Motor neuron (in vitro differentiated cells): Measurements from ENCODE around the gene PIAS4. TPM values are rescaled to one million over a fixed set of nuclear protein-coding genes. Genes with fewer than 3 reads are reported as not detected.
"Not testable (repeated sequence)": the region's sequence is repeated elsewhere in the genome, so short reads cannot be mapped to it uniquely, and the experiment has no call there.

Experiments used
- ATAC-seq, 8 experiments: fragments of 200-7000 bp; cut with Tn5 transposase; replicated peaks in 6 of 8; 2 replicates each; pipeline ENCODE4 v1.8.0; 2021; ENCODE audit warnings: mild to moderate bottlenecking in 8 of 8, moderate library complexity in 8 of 8
- H3K27ac ChIP-seq, 2 donors: fragments of 250-450 bp; sonication (Bioruptor Pico); 2 replicates each; pipeline ENCODE4 v1.9.0; 2021; ENCODE audit warnings: antibody characterized with exemption in 2 of 2, mild to moderate bottlenecking in 2 of 2, moderate library complexity in 1 of 2
- H3K4me1 ChIP-seq, 2 donors: fragments of 250-450 bp; sonication (Bioruptor Pico); replicated peaks in 1 of 2; 2 replicates each; pipeline ENCODE4 v1.6.1; 2021; ENCODE audit warnings: antibody characterized with exemption in 2 of 2, mild to moderate bottlenecking in 2 of 2, moderate library complexity in 1 of 2
- H3K4me3 ChIP-seq, 5 donors: fragments of 250-450 bp; sonication (Bioruptor Pico); 2 replicates each; pipeline ENCODE4 v1.9.0; 2021; ENCODE audit warnings: antibody characterized with exemption in 5 of 5, mild to moderate bottlenecking in 5 of 5, moderate library complexity in 4 of 5
- WGBS, 10 experiments: fragments of 450-650 bp; shearing (Covaris generic); methylation state at CpG; one replicate each; pipeline ENCODE4 v1.0.0; 2022; 5-methylcytosine and 5-hydroxymethylcytosine counted together
- in situ Hi-C, 9 experiments: fragments of 400-800 bp; cut with MboI; loops; one replicate each; pipeline ENCODE4 v1.15.0; 2021; ENCODE audit warnings: low sequenced_read_pairs in 9 of 9, low pct_unique_long_range_greater_than_20kb in 2 of 9; ENCODE audit not compliant: unreplicated experiment in 9 of 9
- total RNA-seq, 8 experiments: library from RNA; unstranded; fragments of 300-600 nt; gene quantifications; 2 replicates each; pipeline versions ENCODE4 v1.2.3 to v1.2.4, GENCODE V29; 2022

The PIAS4 gene
- total RNA-seq, 8 experiments from 2014 or later = 11.6 to 31.8 (median 22.6) TPM

GRCh38 chr19:3987619-3988371 is 19.7 kb upstream of the PIAS4 start:
- peak in 7 of 8 experiments; percentile 0 to 44 (median 23) for ATAC-seq
- peak overlapping the region; percentile 29 to 98 (median 95) for H3K4me3 ChIP-seq
- 4 to 40% (median 15%) methylated on average over 1 to 25 of the region's 30 CpGs; no CpG with 5 or more reads in 2 of the 10 experiments for WGBS, 10 experiments
- in situ Hi-C loops = no loop called here
- peaks cover 11 to 16% of the 10 kb centered on the region in 2 donors for H3K4me1 ChIP-seq
- peak overlapping the region; percentile 11 to 46 for H3K27ac ChIP-seq

DNA sequence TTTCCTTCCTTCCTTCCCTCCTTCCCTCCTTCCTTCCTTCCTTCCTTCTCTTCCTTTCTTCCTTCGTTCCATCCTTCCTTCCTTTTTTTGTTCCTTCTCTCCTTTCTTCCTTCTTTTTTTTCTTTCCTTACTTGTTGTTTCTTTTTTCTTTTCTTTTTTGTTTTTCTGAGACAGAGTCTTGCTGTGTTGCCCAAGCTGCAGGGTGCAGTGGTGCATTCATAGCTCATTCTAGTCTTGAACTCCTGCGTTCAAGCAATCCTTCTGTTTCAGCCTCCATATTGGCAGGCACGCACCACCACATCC is 16.8 kb upstream of the PIAS4 start:
- WGBS, 10 experiments = 60 to 100% (median 84%) methylated on average over 1 to 3 of the region's 3 CpGs
- ATAC-seq = no peak
- Histone ChIP-seq H3K27ac (no peak overlapping the region), H3K4me3 (no peak overlapping the region), H3K4me1 (peaks cover 0 to 6% of the 10 kb centered on the region in 2 donors)
- in situ Hi-C loops = no loop called here

- Histone ChIP-seq H3K4me1 (no peaks in the 10 kb centered on the region), H3K27ac (no peak overlapping the region), H3K4me3 (no peak overlapping the region)
- WGBS, 10 experiments = 10 to 100% (median 82%) methylated on average over 1 to 6 of the region's 6 CpGs; no CpG with 5 or more reads in 1 of the 10 experiments
- in situ Hi-C loops = no loop called here
- ATAC-seq = peak in 3 of 8 experiments; percentile 19 to 79 (median 46)
Measured at GRCh38 chr19:3995607-3996006, 11.9 kb upstream of the PIAS4 start.

DNA sequence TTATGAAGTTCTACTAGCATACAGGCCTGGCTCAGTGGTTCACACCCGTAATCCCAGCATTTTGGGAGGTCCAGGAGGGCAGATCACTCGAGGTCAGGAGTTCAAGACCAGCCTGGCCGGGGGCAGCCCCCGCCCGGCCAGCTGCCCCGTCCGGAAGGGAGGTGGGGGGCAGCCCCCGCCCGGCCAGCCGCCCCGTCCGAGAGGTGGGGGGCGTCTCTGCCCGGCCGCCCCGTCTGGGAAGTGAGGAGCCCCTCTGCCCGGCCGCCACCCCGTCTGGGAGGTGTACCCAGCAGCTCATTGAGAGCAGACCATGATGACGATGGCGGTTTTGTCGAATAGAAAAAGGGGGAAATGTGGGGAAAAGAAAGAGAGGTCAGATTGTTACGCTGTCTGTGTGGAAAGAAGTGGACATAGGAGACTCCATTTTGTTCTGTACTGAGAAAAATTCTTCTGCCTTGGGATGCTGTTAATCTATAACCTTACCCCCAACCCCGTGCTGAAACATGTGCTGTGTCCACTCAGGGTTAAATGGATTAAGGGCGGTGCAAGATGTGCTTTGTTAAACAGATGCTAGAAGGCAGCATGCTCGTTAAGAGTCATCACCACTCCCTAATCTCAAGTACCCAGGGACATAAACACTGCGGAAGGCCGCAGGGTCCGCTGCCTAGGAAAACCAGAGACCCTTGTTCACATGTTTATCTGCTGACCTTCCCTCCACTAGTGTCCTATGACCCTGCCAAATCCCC is 8.7 kb upstream of the PIAS4 start:
- in situ Hi-C loops, H3K27ac ChIP-seq, H3K4me1 ChIP-seq, H3K4me3 ChIP-seq, ATAC-seq: not testable (repeated sequence)
- 0 to 100% (median 79%) methylated on average over 1 to 5 of the region's 29 CpGs; no CpG with 5 or more reads in 3 of the 10 experiments for WGBS, 10 experiments

DNA sequence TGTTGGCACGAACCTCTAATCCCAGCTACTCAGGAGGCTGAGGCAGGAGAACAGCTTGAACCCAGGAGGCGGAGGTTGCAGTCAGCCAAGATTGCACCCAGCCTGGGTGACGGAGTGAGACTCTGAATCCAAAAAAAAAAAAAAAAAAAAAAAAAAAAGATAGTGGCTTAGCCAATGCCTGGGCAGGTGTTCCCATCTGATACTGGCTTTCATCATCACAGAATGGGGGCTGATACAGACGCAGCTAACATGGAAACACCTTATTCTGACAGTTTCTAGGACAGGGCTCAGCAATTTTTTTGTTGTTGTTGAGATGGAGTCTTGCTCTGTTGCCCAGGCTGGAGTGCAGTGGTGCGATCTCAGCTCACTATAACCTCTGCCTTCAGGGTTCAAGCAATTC is 6.7 kb upstream of the PIAS4 start:
- ATAC-seq, in situ Hi-C loops, H3K27ac ChIP-seq, H3K4me3 ChIP-seq, H3K4me1 ChIP-seq: not testable (repeated sequence)
- WGBS, 10 experiments = 53 to 100% (median 88%) methylated on average over 1 to 4 of the region's 5 CpGs; no CpG with 5 or more reads in 3 of the 10 experiments

GRCh38 chr19:4005436-4005835 is 2.1 kb upstream of the PIAS4 start:
- H3K4me3 ChIP-seq, in situ Hi-C loops, H3K27ac ChIP-seq, ATAC-seq: not testable (repeated sequence)
- H3K4me1 ChIP-seq = peaks cover 20 to 21% of the 10 kb centered on the region in 2 donors
- WGBS, 10 experiments = 92 to 100% (median 97%) methylated on average over 1 to 6 of the region's 9 CpGs

DNA sequence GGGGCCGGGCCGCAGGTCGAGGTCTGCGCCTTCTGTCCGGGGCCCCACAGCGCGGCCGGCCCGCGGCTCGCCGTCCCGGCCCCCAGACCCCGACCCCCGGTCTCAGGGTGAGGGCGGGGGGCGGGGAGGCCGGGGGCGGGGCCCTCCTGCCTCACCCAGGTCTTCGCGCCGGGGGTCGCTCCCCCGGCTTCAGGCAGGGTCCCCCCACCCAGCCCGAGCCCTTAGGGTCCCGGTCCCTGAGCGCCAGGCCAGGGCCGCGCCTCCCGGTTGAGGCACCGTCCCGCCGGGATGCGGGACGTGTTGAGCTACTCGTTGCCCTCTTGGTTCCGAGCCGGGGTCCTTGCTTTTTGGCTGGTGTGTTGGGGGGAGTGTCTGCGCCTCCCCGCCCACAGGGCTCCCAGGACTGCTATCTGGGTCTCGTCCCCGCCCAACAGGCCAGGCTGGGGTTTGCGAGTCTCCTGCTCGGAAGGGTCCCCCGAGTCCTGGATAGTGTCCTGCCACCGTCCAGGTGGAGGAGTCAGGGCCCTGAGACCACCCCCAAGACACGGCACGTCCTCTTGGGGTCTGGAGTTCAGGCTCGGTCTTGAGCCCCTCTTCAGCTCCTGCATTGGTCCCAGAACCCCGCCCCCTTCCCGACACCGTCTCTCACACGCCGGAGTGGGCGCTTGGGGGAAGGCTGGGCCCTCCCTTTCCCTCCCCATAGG is 452 bp downstream of the PIAS4 start:
- Histone ChIP-seq H3K4me1 (peaks cover 21 to 24% of the 10 kb centered on the region in 2 donors), H3K27ac (peak overlapping the region; percentile 82 to 88), H3K4me3 (peak overlapping the region; percentile 73 to 99 (median 90))
- peak in 4 of 8 experiments; percentile 2 to 7 (median 7) for ATAC-seq
- in situ Hi-C loops = no loop called here
- WGBS, 10 experiments = 0% methylated on average over 1 to 4 of the region's 55 CpGs; no CpG with 5 or more reads in 5 of the 10 experiments

GRCh38 chr19:4009990-4010807 is 2.7 kb downstream of the PIAS4 start:
- Histone ChIP-seq H3K4me3 (peak overlapping the region in 2 of 5 donors; percentile 21 to 99), H3K27ac (no peak overlapping the region), H3K4me1 (peaks cover 24 to 35% of the 10 kb centered on the region in 2 donors)
- in situ Hi-C loops = no loop called here
- ATAC-seq = no peak
- 40 to 64% (median 50%) methylated on average over 1 to 7 of the region's 24 CpGs; no CpG with 5 or more reads in 4 of the 10 experiments for WGBS, 10 experiments

- Histone ChIP-seq H3K27ac (no peak overlapping the region), H3K4me1 (peaks cover 28 to 38% of the 10 kb centered on the region in 2 donors), H3K4me3 (no peak overlapping the region)
- in situ Hi-C loops = no loop called here
- ATAC-seq = no peak
- 40 to 80% (median 45%) methylated on average over 1 to 5 of the region's 14 CpGs; no CpG with 5 or more reads in 7 of the 10 experiments for WGBS, 10 experiments
Measured at GRCh38 chr19:4010808-4011110, 3.2 kb downstream of the PIAS4 start.

DNA sequence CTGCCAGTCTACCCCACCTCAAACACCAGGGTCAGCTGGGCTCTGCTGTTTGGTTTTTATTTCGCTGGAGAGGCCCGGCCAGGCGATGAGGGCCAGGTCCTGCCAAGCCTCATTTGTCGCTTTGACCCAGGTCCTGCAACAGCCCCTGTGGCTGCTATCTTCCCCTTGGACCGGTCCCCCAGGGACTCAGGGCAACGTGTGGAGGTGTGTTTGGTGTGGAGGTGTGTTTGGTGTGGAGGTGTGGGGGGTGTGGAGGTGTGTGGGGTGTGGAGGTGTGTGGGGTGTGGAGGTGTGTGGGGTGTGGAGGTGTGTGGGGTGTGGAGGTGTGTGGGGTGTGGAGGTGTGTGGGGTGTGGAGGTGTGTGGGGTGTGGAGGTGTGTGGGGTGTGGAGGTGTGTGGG is 3.9 kb downstream of the PIAS4 start:
- not testable (repeated sequence) for H3K4me3 ChIP-seq, H3K27ac ChIP-seq
- WGBS, 10 experiments = no CpG with 5 or more reads among the region's 6 CpGs

DNA sequence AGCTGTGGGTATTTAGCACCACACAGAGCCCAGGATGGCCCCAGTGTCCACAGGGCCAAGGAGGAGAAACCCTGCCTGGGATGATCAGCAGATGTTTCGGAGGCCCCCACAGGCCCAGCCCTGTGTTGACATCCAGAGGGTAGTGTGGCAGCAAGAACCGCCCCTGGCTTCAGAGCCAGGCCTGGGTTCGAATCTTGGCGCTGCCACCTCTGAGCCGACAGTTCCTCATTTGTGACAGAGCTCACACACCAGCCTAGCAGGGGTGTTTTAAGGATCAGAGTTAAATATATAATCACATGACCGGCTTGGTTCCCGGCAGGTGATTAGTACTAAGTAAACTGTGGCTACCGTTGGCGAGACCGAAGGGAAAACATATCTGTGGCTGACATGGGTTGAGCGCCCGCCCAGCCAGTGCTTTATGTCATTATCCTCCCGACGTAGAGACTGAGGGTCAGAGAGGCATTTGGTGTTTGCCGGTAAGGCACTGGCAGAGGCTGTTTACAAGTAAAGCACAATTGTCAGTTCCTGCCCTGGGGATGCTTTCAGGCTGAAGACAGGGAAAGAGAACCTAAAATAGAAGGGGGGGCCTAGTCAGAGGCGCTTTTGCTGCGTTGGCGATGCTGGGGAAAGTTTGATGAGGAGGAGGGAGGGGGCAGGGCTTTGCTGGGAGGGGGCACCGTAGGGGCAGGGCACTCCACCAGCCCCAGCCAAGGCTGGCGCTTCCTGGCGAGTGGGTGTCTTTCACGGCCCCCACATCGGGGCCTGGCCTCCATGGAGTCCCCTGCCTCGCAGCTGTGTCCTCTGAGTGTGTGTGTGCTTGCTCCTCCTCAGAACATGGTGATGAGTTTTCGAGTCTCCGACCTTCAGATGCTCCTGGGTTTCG is 4.8 kb downstream of the PIAS4 start:
- Histone ChIP-seq H3K4me1 (peaks cover 29 to 47% of the 10 kb centered on the region in 2 donors), H3K27ac (no peak overlapping the region), H3K4me3 (no peak overlapping the region)
- WGBS, 10 experiments = 40 to 100% (median 90%) methylated on average over 1 to 10 of the region's 27 CpGs; no CpG with 5 or more reads in 3 of the 10 experiments
- in situ Hi-C loops = no loop called here
- ATAC-seq = no peak

More for the DNA sequence above, 3.9 kb downstream of the PIAS4 start:
- peaks cover 31 to 45% of the 10 kb centered on the region in 2 donors for H3K4me1 ChIP-seq
- ATAC-seq, in situ Hi-C loops: not testable (repeated sequence)
